ENCODE measurements around the gene PAX4. TPM values are rescaled to one million over a fixed set of nuclear protein-coding genes. Genes with fewer than 3 reads are reported as not detected.

PAX4 gene
- total and polyA plus RNA-seq, 2 experiments from 2014 or later: not detected

GRCh38 chr7:127651556-127652332 is 33.8 kb upstream of the PAX4 start, which contains the start of gene SND1:
Gene SND1, plus strand, starts transcription at chr7:127652194. Its CDS starts 180 bp downstream, at chr7:127652374.
- H3K9me3 ChIP-seq (ENCODE audit: low read depth): no peaks in the 10 kb centered on the region
- H3K27ac ChIP-seq: peak within 1 kb of the TSS; percentile 91
- H3K4me3 ChIP-seq: peak within 1 kb of the TSS; percentile 87
- TF ChIP-seq CTCF (IDR thresholded peaks at IDR 0.05; ENCODE audit: low read depth, low read length): no peak
- peak; percentile 99 to 100 for DNase-seq (ENCODE audit: low read depth in 1 of 2, low spot score in 1 of 2)
- no peaks in the 10 kb centered on the region for H3K36me3 ChIP-seq
- no peaks in the 10 kb centered on the region for H3K27me3 ChIP-seq
- H3K4me1 ChIP-seq (ENCODE audit: low read depth): peaks cover 12% of the 10 kb centered on the region

GRCh38 chr7:127650847-127651555 is 33.1 kb upstream of the PAX4 start:
- Histone ChIP-seq H3K27me3 (no peaks in the 10 kb centered on the region), H3K4me1 (ENCODE audit: low read depth) (peaks cover 12% of the 10 kb centered on the region), H3K27ac (peak overlapping the region; percentile 91), H3K9me3 (ENCODE audit: low read depth) (no peaks in the 10 kb centered on the region), H3K36me3 (no peaks in the 10 kb centered on the region), H3K4me3 (peak overlapping the region; percentile 29)
- no peak for TF ChIP-seq CTCF (IDR thresholded peaks at IDR 0.05; ENCODE audit: low read depth, low read length)
- DNase-seq (ENCODE audit: low read depth in 1 of 2, low spot score in 1 of 2): peak in 1 of 2 donors; percentile 61

GRCh38 chr7:127648986-127649385 is 31.0 kb upstream of the PAX4 start:
- H3K36me3 ChIP-seq: no peaks in the 10 kb centered on the region
- H3K9me3 ChIP-seq (ENCODE audit: low read depth): no peaks in the 10 kb centered on the region
- H3K27me3 ChIP-seq: no peaks in the 10 kb centered on the region
- no peak for TF ChIP-seq CTCF (IDR thresholded peaks at IDR 0.05; ENCODE audit: low read depth, low read length)
- H3K4me3 ChIP-seq: no peak overlapping the region
- no peak for DNase-seq (ENCODE audit: low read depth in 1 of 2, low spot score in 1 of 2)
- peaks cover 8% of the 10 kb centered on the region for H3K4me1 ChIP-seq (ENCODE audit: low read depth)
- no peak overlapping the region for H3K27ac ChIP-seq

GRCh38 chr7:127647636-127648035 is 29.7 kb upstream of the PAX4 start:
- no peak overlapping the region for H3K4me3 ChIP-seq
- H3K27ac ChIP-seq: no peak overlapping the region
- no peaks in the 10 kb centered on the region for H3K9me3 ChIP-seq (ENCODE audit: low read depth)
- no peaks in the 10 kb centered on the region for H3K36me3 ChIP-seq
- no peaks in the 10 kb centered on the region for H3K27me3 ChIP-seq
- no peak for DNase-seq (ENCODE audit: low read depth in 1 of 2, low spot score in 1 of 2)
- H3K4me1 ChIP-seq (ENCODE audit: low read depth): peaks cover under 1% of the 10 kb centered on the region
- TF ChIP-seq CTCF (IDR thresholded peaks at IDR 0.05; ENCODE audit: low read depth, low read length): no peak

- peak in 1 of 2 donors; percentile 47 for DNase-seq (ENCODE audit: low read depth in 1 of 2, low spot score in 1 of 2)
- no peak for TF ChIP-seq CTCF (IDR thresholded peaks at IDR 0.05; ENCODE audit: low read depth, low read length)
- Histone ChIP-seq H3K9me3 (ENCODE audit: low read depth) (no peaks in the 10 kb centered on the region), H3K36me3 (no peaks in the 10 kb centered on the region), H3K27me3 (no peaks in the 10 kb centered on the region), H3K4me3 (no peak overlapping the region), H3K27ac (no peak overlapping the region), H3K4me1 (ENCODE audit: low read depth) (no peaks in the 10 kb centered on the region)
Observed at GRCh38 chr7:127644484-127644883, 26.5 kb upstream of the PAX4 start.

Data from cardiac muscle cell (in vitro differentiated cells and primary cell).